ENCODE results near the gene CACNG5.

GRCh38 chr17:66842505-66842904, 7.6 kb downstream of the CACNG5 start:
- TF ChIP-seq, protein P1, sequence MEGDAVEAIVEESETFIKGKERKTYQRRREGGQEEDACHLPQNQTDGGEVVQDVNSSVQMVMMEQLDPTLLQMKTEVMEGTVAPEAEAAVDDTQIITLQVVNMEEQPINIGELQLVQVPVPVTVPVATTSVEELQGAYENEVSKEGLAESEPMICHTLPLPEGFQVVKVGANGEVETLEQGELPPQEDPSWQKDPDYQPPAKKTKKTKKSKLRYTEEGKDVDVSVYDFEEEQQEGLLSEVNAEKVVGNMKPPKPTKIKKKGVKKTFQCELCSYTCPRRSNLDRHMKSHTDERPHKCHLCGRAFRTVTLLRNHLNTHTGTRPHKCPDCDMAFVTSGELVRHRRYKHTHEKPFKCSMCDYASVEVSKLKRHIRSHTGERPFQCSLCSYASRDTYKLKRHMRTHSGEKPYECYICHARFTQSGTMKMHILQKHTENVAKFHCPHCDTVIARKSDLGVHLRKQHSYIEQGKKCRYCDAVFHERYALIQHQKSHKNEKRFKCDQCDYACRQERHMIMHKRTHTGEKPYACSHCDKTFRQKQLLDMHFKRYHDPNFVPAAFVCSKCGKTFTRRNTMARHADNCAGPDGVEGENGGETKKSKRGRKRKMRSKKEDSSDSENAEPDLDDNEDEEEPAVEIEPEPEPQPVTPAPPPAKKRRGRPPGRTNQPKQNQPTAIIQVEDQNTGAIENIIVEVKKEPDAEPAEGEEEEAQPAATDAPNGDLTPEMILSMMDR (conservative IDR thresholded peaks at IDR 0.05): no peak
- no peak for TF ChIP-seq ZFX (IDR thresholded peaks at IDR 0.05)

All from C4-2B (cell line).